GM10248 (cell line): ENCODE measurements around the gene SMAP2.

Experiments
- CTCF ChIA-PET: fragments of 300-600 bp; sonication (Branson Sonifier 250); formaldehyde crosslinking; extraction: SDS; loops from one replicate; lab custom pipeline; 2021; ENCODE audit warnings: antibody characterized with exemption; lab: Yijun Ruan, JAX
- POLR2A ChIA-PET: fragments of 350-650 bp; sonication (Branson Sonifier 250); formaldehyde crosslinking; extraction: SDS; loops from one replicate; lab custom pipeline; 2020; ENCODE audit warnings: antibody characterized with exemption; lab: Yijun Ruan, JAX
- DNase-seq: peaks from one replicate; pipeline ENCODE4 v3.0.0; 2012; ENCODE audit errors: extremely low spot score
- TF ChIP-seq, protein P1 (sequence below): IDR thresholded peaks from 2 replicates; pipeline ENCODE4 v1.5.1; 2012; ENCODE audit warnings: mild to moderate bottlenecking, low read depth; ENCODE audit errors: extremely low read depth, missing control alignments, control extremely low read depth

The SMAP2 gene

GRCh38 chr1:40383488-40384412, 10.2 kb downstream of the SMAP2 start:
- CTCF ChIA-PET, result interaction anchor here (0.8 to 10.3 kb wide), 11 partner anchors 9 to 299 kb away, joined by 3 to 62 read pairs (median 6); partner anchors contain the start of gene SMAP2
- no peak for DNase-seq
- TF ChIP-seq, protein P1, sequence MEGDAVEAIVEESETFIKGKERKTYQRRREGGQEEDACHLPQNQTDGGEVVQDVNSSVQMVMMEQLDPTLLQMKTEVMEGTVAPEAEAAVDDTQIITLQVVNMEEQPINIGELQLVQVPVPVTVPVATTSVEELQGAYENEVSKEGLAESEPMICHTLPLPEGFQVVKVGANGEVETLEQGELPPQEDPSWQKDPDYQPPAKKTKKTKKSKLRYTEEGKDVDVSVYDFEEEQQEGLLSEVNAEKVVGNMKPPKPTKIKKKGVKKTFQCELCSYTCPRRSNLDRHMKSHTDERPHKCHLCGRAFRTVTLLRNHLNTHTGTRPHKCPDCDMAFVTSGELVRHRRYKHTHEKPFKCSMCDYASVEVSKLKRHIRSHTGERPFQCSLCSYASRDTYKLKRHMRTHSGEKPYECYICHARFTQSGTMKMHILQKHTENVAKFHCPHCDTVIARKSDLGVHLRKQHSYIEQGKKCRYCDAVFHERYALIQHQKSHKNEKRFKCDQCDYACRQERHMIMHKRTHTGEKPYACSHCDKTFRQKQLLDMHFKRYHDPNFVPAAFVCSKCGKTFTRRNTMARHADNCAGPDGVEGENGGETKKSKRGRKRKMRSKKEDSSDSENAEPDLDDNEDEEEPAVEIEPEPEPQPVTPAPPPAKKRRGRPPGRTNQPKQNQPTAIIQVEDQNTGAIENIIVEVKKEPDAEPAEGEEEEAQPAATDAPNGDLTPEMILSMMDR, result no peak
- POLR2A ChIA-PET, result interaction anchor here (1.9 to 2.0 kb wide), 2 partner anchors 10 to 16 kb away, joined by 8 to 11 read pairs; partner anchors contain the start of gene SMAP2

- DNase-seq, result no peak
- CTCF ChIA-PET, result interaction anchor here (0.8 to 10.3 kb wide), 10 partner anchors 8 to 299 kb away, joined by 3 to 62 read pairs (median 6); partner anchors contain the start of gene SMAP2
- POLR2A ChIA-PET, result interaction anchor here (1.9 to 2.1 kb wide), 2 partner anchors 11 to 16 kb away, joined by 8 to 14 read pairs (median 11); partner anchors contain the start of gene SMAP2
- TF ChIP-seq, protein P1, result no peak
These were observed 10.9 kb downstream of the SMAP2 start for GRCh38 chr1:40384413-40384762.

DNA sequence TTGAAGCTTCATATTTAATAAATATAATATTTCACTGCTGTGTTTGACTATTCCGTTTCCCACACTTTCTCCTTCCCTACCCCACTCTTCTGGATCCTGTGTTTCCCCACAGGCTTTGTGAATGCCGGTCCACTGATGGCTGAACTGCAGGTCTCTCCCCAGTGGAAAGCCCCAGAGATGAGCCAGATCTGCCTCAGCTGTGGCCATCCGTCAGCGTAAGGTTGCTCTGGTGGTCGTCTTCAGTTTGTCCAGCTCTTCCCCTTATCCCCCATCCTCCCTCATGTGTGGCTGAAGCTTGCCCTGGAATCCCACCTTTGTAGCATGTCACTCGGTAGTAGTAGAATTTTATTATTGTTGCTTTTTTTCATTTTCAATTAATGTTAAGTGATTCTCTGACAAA, 11.4 kb downstream of the SMAP2 start:
- ChIA-PET CTCF (interaction anchor here (0.7 to 10.3 kb wide), 14 partner anchors 8 to 300 kb away, joined by 3 to 62 read pairs (median 6); partner anchors contain the start of gene SMAP2), POLR2A (interaction anchor here (0.9 to 2.1 kb wide), 3 partner anchors 11 to 33 kb away, joined by 3 to 14 read pairs (median 11); partner anchors contain the start of gene SMAP2)
- TF ChIP-seq, protein P1, result no peak
- no peak for DNase-seq

- POLR2A ChIA-PET, result interaction anchor here (0.7 to 2.1 kb wide), 5 partner anchors 12 to 369 kb away, joined by 3 to 14 read pairs (median 4); partner anchors contain the start of gene SMAP2
- CTCF ChIA-PET, result interaction anchor here (0.7 to 10.3 kb wide), 14 partner anchors 9 to 301 kb away, joined by 3 to 62 read pairs (median 6); partner anchors contain the start of gene SMAP2
- DNase-seq, result peak; percentile 52
- TF ChIP-seq, protein P1, result no peak
These were observed 12.2 kb downstream of the SMAP2 start for GRCh38 chr1:40385437-40386358.

GRCh38 chr1:40386359-40386723, 12.8 kb downstream of the SMAP2 start:
- TF ChIP-seq, protein P1, result no peak
- ChIA-PET POLR2A (interaction anchor here (0.7 to 2.1 kb wide), 3 partner anchors 12 to 368 kb away, joined by 3 to 14 read pairs (median 4); partner anchors contain the start of gene SMAP2), CTCF (interaction anchor here (1.2 to 10.3 kb wide), 12 partner anchors 13 to 242 kb away, joined by 3 to 62 read pairs (median 7); partner anchors contain the start of gene SMAP2)

More at GRCh38 chr1:40386359-40386723, 12.8 kb downstream of the SMAP2 start:
- DNase-seq, result no peak
